Mammary epithelial cell (primary cell): Measurements from ENCODE around the gene PRDM12.

Source experiments
- CTCF ChIP-seq, 2 donors: IDR thresholded peaks in 1 of 2; conservative IDR thresholded peaks in 1 of 2; 2 replicates each; pipeline ENCODE4 v1.5.1; 2011 to 2012; ENCODE audit warnings: inconsistent platforms in 2 of 2, low read length in 2 of 2, mild to moderate bottlenecking in 2 of 2, control low read depth in 1 of 2, low read depth in 1 of 2; ENCODE audit not compliant: insufficient read depth in 1 of 2; ENCODE audit errors: extremely low read depth in 1 of 2
- EZH2 ChIP-seq: IDR thresholded peaks from 2 replicates; pipeline ENCODE4 v1.6.1; 2012; ENCODE audit warnings: low read length, inconsistent platforms, borderline replicate concordance

DNA sequence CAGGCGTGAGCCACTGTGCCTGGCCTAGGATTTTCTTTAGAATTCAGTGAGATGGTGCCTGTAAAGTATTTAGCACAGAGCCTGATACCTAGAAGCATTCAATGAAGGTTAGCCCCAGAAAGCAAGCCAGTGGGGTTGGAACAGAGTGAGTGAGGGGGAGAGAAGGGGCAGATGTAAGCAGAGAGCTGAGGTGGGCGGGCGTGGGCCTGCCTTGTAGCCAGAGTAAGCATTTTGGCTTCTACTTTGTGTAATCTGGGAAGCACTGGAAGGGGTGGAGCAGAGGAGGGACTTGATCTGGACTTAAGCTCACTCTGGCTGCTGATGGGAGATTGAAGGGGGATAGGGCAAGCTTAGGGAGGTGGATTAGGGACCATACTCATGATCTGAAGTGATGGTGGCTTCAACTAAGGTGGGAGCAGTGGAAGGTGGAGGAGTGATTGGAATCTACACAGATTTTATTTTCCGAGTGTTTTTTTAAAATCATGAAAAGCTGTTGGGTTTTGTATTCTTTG lies 31.8 kb downstream of the PRDM12 start:
- TF ChIP-seq CTCF (conservative IDR thresholded peaks at IDR 0.05 in 1 of 2, IDR thresholded peaks at IDR 0.05 in 1 of 2; ENCODE audit: extremely low read depth in 1 of 2, insufficient read depth in 1 of 2, low read depth in 1 of 2, low read length in 2 of 2) (no peak), EZH2 (no peak)
